ENCODE data around the gene SLC2A3. TPM values are rescaled to one million over a fixed set of nuclear protein-coding genes. Genes with fewer than 3 reads are reported as not detected.
"Not testable (repeated sequence)": the region's sequence is repeated elsewhere in the genome, so short reads cannot be mapped to it uniquely, and the experiment has no call there.

SLC2A3 gene
- total RNA-seq, 1 donor from 2014 or later: 548 TPM

DNA sequence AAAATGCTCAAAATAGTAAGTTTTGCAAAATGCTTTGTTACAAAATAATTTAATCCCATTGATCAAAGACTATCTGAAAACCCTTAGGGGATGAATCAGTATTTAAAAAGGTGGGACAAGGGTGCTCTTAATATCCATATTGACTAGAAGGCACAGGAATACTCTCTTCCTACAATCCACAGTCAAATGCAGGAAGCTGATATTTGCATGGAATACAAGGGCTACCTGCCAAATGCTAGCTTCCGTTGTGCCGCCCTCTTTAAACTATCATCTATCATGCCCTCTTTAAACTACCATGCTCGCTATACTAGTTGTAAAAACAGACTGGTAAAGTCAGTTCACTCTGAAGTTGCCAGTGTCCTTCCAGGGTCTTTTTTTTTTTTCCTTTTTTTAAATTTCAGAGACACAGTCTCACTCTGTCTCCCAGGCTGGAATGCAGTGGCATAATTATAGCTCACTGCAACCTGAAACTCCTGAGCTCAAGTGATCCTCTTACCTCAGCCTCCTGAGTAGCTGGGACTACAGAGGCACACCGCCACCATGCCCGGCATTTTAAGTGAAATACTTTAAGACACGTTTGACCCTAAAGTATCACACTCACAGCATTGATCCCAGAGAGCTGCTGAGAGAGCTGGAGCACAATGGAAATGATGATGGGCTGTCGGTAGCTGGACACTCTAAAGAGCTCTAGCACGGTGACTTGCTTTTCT lies 6.7 kb downstream of the SLC2A3 start:
- Mint-ChIP-seq H3K9me3 (no peaks in the 10 kb centered on the region), H3K4me3 (no peak overlapping the region), H3K27me3 (ENCODE audit: insufficient read depth, low read depth) (no peaks in the 10 kb centered on the region), H3K27ac (no peak overlapping the region), H3K4me1 (peaks cover 5% of the 10 kb centered on the region), H3K36me3 (peaks cover 40% of the 10 kb centered on the region)
- Histone ChIP-seq H3K4me1 (peaks cover 6% of the 10 kb centered on the region), H3K27me3 (no peaks in the 10 kb centered on the region), H3K36me3 (peaks cover 38% of the 10 kb centered on the region), H2AFZ (replicated peaks) (no peak overlapping the region), H3K79me2 (ENCODE audit: low read depth) (peaks cover 38% of the 10 kb centered on the region), H3K4me2 (no peak overlapping the region), H3K27ac (no peak overlapping the region), H3K9ac (no peak overlapping the region), H3K4me3 (no peak overlapping the region), H4K20me1 (ENCODE audit: low read depth) (peaks cover 88% of the 10 kb centered on the region), H3K9me3 (ENCODE audit: low read depth) (no peaks in the 10 kb centered on the region), H3F3A (ENCODE audit: low read depth) (peaks cover 17% of the 10 kb centered on the region)
- no peak for TF ChIP-seq EZH2phosphoT487 (IDR thresholded peaks at IDR 0.05)
- TF ChIP-seq, protein P1, sequence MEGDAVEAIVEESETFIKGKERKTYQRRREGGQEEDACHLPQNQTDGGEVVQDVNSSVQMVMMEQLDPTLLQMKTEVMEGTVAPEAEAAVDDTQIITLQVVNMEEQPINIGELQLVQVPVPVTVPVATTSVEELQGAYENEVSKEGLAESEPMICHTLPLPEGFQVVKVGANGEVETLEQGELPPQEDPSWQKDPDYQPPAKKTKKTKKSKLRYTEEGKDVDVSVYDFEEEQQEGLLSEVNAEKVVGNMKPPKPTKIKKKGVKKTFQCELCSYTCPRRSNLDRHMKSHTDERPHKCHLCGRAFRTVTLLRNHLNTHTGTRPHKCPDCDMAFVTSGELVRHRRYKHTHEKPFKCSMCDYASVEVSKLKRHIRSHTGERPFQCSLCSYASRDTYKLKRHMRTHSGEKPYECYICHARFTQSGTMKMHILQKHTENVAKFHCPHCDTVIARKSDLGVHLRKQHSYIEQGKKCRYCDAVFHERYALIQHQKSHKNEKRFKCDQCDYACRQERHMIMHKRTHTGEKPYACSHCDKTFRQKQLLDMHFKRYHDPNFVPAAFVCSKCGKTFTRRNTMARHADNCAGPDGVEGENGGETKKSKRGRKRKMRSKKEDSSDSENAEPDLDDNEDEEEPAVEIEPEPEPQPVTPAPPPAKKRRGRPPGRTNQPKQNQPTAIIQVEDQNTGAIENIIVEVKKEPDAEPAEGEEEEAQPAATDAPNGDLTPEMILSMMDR (IDR thresholded peaks at IDR 0.05): no peak
- no peak for TF ChIP-seq EZH2 (IDR thresholded peaks at IDR 0.05)
- no peak for DNase-seq (ENCODE audit: low spot score)

DNA sequence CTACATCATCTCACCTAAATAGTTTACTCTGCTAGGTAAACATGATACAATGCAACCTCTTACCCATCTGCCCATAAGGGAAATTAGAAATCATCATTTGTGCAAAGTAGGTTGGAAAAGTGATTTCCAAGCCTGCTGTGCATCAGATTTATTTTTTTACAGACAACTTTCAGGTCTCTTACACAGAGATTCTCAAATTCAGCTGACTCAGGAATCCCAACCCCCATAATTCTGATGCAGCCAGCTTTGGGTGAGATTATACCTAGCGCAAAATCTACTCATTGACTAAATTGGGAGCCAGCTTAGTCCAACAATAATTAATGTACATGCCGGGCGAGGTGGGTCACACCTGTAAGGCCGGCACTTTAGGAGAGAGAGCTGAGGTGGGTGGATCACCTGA lies 8.5 kb downstream of the SLC2A3 start:
- no peak overlapping the region for H3K9ac ChIP-seq
- H4K20me1 ChIP-seq (ENCODE audit: low read depth): peaks cover 87% of the 10 kb centered on the region
- H3K27me3 Mint-ChIP-seq (ENCODE audit: insufficient read depth, low read depth): no peaks in the 10 kb centered on the region
- peaks cover 12% of the 10 kb centered on the region for H3F3A ChIP-seq (ENCODE audit: low read depth)
- H3K27ac ChIP-seq: no peak overlapping the region
- H3K9me3 ChIP-seq (ENCODE audit: low read depth): no peaks in the 10 kb centered on the region
- H3K36me3 ChIP-seq: peaks cover 32% of the 10 kb centered on the region
- peaks cover 5% of the 10 kb centered on the region for H3K4me1 Mint-ChIP-seq
- no peak overlapping the region for H3K27ac Mint-ChIP-seq
- H3K79me2 ChIP-seq (ENCODE audit: low read depth): peaks cover 20% of the 10 kb centered on the region
- no peak overlapping the region for H3K4me3 ChIP-seq
- no peak overlapping the region for H3K4me3 Mint-ChIP-seq
- H3K27me3 ChIP-seq: no peaks in the 10 kb centered on the region
- peaks cover 45% of the 10 kb centered on the region for H3K36me3 Mint-ChIP-seq
- H3K4me1 ChIP-seq: no peaks in the 10 kb centered on the region
- DNase-seq (ENCODE audit: low spot score): no peak
- H3K9me3 Mint-ChIP-seq: no peaks in the 10 kb centered on the region
- no peak overlapping the region for H2AFZ ChIP-seq (replicated peaks)
- no peak overlapping the region for H3K4me2 ChIP-seq
- no peak for TF ChIP-seq EZH2 (IDR thresholded peaks at IDR 0.05)
- TF ChIP-seq, protein P1 (IDR thresholded peaks at IDR 0.05): no peak
- no peak for TF ChIP-seq EZH2phosphoT487 (IDR thresholded peaks at IDR 0.05)

DNA sequence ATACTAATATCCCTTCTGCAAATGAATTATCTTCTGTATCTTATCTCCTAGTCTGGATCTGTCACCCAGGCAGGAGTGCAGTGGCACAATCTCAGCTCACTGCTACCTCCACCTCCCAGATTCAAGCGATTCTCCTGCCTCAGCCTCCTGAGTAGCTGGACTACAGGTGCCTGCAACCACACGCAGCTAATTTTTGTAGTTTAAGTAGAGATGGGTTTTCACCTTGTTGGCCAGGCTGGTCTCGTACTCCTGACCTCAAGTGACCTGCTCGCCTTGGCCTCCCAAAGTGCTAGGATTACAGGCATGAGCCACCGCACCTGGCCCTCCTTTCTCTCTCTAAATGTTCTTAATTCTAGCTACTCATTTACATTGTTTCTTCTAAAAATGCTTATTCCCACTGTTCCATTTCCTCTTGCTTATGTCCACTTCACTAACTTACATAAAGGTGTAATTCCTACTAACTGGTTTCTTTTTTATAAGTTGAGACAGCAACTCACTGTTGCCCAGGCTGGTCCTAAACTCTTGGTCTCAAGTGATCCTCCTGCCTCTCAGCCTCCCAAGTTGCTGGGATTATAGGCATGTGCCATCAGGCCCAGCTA lies 9.8 kb downstream of the SLC2A3 start:
- H3K36me3 Mint-ChIP-seq: peaks cover 47% of the 10 kb centered on the region
- H3K4me3 ChIP-seq; H3K9me3 ChIP-seq (ENCODE audit: low read depth); H3K9ac ChIP-seq; H3K79me2 ChIP-seq (ENCODE audit: low read depth); H3K27ac Mint-ChIP-seq; H3K27me3 ChIP-seq; H3K4me3 Mint-ChIP-seq; H2AFZ ChIP-seq (replicated peaks); H3K4me1 ChIP-seq; DNase-seq (ENCODE audit: low spot score); H3K27ac ChIP-seq; H3K27me3 Mint-ChIP-seq (ENCODE audit: insufficient read depth, low read depth); H3K4me2 ChIP-seq; H3K4me1 Mint-ChIP-seq; H3K9me3 Mint-ChIP-seq: not testable (repeated sequence)
- H3K36me3 ChIP-seq: peaks cover 25% of the 10 kb centered on the region
- H3F3A ChIP-seq (ENCODE audit: low read depth): peaks cover 17% of the 10 kb centered on the region
- peaks cover 87% of the 10 kb centered on the region for H4K20me1 ChIP-seq (ENCODE audit: low read depth)

Data from neural progenitor cell (in vitro differentiated cells).